ENCODE results near the gene CBLB.

- TF ChIP-seq, protein P1, sequence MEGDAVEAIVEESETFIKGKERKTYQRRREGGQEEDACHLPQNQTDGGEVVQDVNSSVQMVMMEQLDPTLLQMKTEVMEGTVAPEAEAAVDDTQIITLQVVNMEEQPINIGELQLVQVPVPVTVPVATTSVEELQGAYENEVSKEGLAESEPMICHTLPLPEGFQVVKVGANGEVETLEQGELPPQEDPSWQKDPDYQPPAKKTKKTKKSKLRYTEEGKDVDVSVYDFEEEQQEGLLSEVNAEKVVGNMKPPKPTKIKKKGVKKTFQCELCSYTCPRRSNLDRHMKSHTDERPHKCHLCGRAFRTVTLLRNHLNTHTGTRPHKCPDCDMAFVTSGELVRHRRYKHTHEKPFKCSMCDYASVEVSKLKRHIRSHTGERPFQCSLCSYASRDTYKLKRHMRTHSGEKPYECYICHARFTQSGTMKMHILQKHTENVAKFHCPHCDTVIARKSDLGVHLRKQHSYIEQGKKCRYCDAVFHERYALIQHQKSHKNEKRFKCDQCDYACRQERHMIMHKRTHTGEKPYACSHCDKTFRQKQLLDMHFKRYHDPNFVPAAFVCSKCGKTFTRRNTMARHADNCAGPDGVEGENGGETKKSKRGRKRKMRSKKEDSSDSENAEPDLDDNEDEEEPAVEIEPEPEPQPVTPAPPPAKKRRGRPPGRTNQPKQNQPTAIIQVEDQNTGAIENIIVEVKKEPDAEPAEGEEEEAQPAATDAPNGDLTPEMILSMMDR (conservative IDR thresholded peaks at IDR 0.05) = no peak
- no peak for TF ChIP-seq ZFX (IDR thresholded peaks at IDR 0.05)
These were observed 66.6 kb downstream of the CBLB start for GRCh38 chr3:105802118-105802706.

Measured in C4-2B (cell line).